GM18508 (cell line): ENCODE results near the gene MYBPHL.

Experiments used
- ATAC-seq: cut with Tn5 transposase; IDR thresholded peaks from one replicate; pipeline ENCODE4 v1.9.1; 2021; ENCODE audit warnings: moderate number of reproducible peaks; ENCODE audit not compliant: insufficient read depth, unreplicated experiment

The MYBPHL gene, protein sequence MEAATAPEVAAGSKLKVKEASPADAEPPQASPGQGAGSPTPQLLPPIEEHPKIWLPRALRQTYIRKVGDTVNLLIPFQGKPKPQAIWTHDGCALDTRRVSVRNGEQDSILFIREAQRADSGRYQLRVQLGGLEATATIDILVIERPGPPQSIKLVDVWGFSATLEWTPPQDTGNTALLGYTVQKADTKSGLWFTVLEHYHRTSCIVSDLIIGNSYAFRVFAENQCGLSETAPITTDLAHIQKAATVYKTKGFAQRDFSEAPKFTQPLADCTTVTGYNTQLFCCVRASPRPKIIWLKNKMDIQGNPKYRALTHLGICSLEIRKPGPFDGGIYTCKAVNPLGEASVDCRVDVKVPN

GRCh38 chr1:109306832-109307273 lies at the start of gene MYBPHL:
TSS of gene MYBPHL (minus strand) at chr1:109307011. CDS start at chr1:109306991, 20 bp downstream.
- no peak for ATAC-seq

- no peak for ATAC-seq
Measured at GRCh38 chr1:109356505-109356904, 49.7 kb upstream of the MYBPHL start.

DNA sequence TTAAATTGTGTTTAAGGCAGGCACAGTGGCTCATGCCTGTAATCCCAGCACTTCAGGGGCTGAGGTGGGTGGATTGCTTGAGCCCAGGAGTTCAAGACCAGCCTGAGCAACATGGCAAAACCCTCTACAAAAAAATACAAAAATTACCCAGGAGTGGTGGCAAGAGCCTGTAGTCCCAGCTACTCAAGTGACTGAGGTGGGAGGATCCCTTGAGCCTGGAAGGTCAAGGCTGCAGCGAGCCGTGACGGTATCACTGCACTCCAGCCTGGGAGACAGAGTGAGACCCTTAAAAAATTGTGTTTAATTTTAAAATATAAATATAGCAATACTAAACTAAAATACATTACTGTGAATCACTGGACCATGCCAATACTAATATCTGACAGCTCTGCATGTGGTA lies 48.1 kb upstream of the MYBPHL start:
- no peak for ATAC-seq

DNA sequence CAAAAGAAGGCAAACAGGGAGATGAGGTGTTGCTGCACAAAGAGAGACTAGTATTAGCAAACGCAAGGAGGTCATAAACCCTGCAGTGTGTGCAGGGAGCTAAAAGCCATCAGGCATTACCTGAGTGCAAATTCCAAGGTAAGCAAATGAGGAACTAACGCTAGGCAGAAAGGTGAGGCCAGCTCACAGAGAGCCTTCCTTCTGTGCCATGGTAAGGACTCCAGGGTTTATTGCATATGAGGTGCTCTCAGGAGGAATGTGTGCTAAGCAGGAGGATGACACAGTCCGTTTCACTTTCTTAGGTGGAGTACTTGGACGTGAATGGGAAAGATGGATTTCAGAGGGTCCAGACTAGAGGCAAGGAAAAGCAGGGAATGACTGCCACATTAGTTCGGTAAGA lies 44.6 kb upstream of the MYBPHL start:
- ATAC-seq = no peak

DNA sequence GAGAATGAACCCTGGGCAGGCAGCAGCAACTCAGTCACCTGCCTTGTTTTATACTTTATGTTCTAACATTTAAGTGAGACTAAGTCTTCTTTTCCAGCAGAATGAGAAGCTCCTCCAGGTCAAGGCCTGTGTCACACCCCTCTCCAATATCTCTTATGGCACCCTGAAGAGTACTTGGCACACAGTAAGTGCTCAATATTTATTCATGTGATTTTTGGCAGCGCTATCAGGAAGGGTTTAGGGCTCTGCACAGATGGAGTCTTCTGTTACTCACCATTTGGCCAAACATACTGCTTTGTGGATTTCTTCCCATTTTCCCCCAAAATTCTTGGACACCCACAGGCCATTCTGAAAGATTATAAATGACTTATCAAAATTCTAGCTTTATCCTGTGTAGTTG lies 43.8 kb upstream of the MYBPHL start:
- no peak for ATAC-seq

DNA sequence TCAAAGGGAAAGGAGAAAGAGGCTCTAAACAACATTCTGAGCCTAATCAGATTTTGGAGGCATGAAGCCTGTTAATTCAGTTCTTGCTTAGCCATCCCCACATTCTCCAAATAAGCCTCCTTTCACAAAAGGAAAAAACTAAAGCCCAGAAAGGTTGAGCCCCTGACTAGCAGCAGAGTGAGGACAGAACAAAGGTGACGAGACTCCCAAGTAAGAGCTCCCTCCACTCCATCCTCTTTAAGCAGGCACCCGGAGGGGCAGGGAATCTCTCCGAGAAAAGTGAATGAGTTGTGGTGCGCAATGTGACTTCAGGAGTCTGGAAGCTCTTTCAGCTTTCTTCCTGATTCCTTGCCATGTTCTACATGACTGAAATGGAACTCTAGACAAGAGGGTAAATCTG lies 43.4 kb upstream of the MYBPHL start:
- no peak for ATAC-seq

GRCh38 chr1:109347511-109347910 lies 40.7 kb upstream of the MYBPHL start:
- ATAC-seq = no peak

- no peak for ATAC-seq
Measured at GRCh38 chr1:109341944-109342930, 35.4 kb upstream of the MYBPHL start.

DNA sequence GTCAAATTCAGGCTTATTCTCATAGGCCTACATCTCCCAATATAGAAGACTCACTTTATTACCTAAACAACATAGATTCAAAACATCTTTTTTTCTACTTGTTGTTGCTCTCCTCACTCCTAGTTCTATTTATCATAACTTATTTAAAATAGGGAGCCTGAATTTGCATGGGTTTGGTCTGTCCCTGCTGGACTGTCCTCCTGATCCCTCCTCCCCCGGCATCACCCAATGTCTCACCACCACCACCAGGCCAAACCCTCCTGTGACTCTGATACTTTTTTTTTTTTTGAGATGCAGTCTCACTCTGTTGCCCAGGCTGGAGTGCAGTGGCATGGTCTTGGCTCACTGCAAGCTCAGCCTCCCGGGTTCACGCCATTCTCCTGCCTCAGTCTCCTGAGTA lies 31.8 kb upstream of the MYBPHL start:
- ATAC-seq = no peak

DNA sequence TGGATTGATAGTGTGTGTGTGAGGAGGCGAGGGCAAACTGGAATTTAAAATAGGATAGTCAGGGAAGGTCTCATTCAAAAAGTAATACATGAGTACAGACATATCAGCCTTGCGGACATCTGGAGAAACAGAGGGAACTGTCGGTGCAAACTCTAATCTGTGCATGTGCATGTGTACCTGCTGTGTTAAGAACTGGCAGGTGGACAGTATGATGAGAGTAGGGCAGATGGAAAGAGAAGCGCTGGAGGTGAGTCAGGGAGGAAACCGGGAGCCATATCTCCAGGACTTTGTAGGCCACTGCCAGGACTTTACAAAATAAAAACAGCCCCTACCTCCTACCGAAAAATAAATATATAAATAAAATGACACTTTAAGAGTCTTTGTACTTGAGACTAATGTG lies 31.3 kb upstream of the MYBPHL start:
- ATAC-seq = no peak

GRCh38 chr1:109335091-109335490 lies 28.3 kb upstream of the MYBPHL start:
- no peak for ATAC-seq

GRCh38 chr1:109331113-109331512 lies 24.3 kb upstream of the MYBPHL start:
- no peak for ATAC-seq

DNA sequence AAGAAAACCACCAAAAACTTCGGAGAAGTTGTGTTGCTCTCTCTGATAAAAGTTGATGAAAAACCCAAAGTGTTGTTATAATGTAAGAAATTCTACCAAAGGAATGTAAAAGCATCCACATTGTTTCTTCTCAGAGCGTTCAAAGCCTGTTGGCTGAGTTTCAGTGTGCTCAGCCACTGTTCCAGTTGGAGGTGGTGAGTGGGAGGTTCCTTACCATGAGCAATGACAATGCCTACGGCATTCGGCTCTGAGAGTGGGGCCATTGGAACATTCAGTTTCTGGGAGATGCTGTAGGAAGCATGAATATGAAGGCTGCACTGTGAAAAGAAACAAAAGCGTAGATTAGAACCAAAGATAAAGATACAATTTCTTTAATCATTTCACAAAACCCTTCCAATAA lies 20.5 kb upstream of the MYBPHL start:
- ATAC-seq = no peak

GRCh38 chr1:109322974-109323373 lies 16.2 kb upstream of the MYBPHL start:
- ATAC-seq = no peak

DNA sequence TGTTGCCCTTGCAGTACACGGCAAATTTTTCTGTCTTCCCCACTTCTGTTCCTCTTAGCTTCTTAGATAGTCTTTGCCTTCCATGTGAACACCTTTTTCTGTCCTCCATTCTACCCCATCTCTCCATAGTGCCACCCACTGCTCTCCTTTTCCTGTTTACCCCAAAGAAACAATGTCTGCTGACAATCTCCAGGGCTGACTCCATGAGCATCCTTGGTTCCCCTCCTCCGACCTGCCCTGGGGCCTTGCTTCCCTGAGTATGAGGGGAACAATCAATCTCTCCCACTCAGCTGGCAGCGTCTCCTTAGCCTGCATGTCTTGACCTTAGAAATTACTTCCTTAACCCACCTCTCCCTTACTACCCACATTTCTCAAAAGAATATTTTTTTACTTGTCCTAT lies 12.3 kb upstream of the MYBPHL start:
- no peak for ATAC-seq

GRCh38 chr1:109316506-109316905 lies 9.7 kb upstream of the MYBPHL start:
- ATAC-seq = no peak

- no peak for ATAC-seq
Measured at GRCh38 chr1:109315288-109315687, 8.5 kb upstream of the MYBPHL start.

GRCh38 chr1:109314795-109315194 lies 8.0 kb upstream of the MYBPHL start:
- ATAC-seq = no peak

GRCh38 chr1:109312978-109313775 lies 6.4 kb upstream of the MYBPHL start:
- no peak for ATAC-seq

GRCh38 chr1:109312246-109312645 lies 5.4 kb upstream of the MYBPHL start:
- ATAC-seq = no peak
